Keratinocyte (primary cell): ENCODE results near the gene ATXN10. TPM values are rescaled to one million over a fixed set of nuclear protein-coding genes. Genes with fewer than 3 reads are reported as not detected.

Experiments used
- DNase-seq: peaks from one replicate; pipeline ENCODE4 v3.0.0-alpha.2; 2011; ENCODE audit warnings: low read depth, missing footprints, low spot score
- FAIRE-seq: peaks from 2 replicates; lab custom pipeline; 2011; peaks lifted over from hg19 to GRCh38; lab: Jason Lieb, UNC
- H2AFZ ChIP-seq: 2 replicates; pipeline ENCODE4 v1.6.0; 2012; ENCODE audit warnings: low read length, control low read depth, inconsistent platforms; ENCODE audit not compliant: control insufficient read depth
- H3K27ac ChIP-seq: 2 replicates; pipeline ENCODE4 v1.5.1; 2011; ENCODE audit warnings: low read length; ENCODE audit not compliant: control insufficient read depth, insufficient read depth
- H3K27me3 ChIP-seq: 3 replicates; pipeline ENCODE4 v1.6.0; 2011; ENCODE audit warnings: low read length; ENCODE audit not compliant: control insufficient read depth, insufficient read depth; ENCODE audit errors: extremely low read depth
- H3K36me3 ChIP-seq, 2 experiments: 2 replicates in 1 of 2; 3 replicates in 1 of 2; pipeline ENCODE4 v1.5.1; 2011; ENCODE audit warnings: low read length in 2 of 2, mild to moderate bottlenecking in 1 of 2; ENCODE audit not compliant: control insufficient read depth in 2 of 2, insufficient read depth in 2 of 2; ENCODE audit errors: extremely low read depth in 1 of 2
- H3K4me1 ChIP-seq: 3 replicates; pipeline ENCODE4 v1.5.1; 2011; ENCODE audit warnings: low read length; ENCODE audit not compliant: control insufficient read depth, insufficient read depth; ENCODE audit errors: extremely low read depth
- H3K4me2 ChIP-seq: 3 replicates; pipeline ENCODE4 v1.6.0; 2011; ENCODE audit warnings: low read depth, low read length; ENCODE audit not compliant: control insufficient read depth, insufficient read depth; ENCODE audit errors: extremely low read depth
- H3K4me3 ChIP-seq, 3 experiments: fragments of 200-600 bp in 1 of 3; sonication (generic) in 1 of 3; 2 replicates in 2 of 3; 3 replicates in 1 of 3; pipeline ENCODE4 v1.5.1; 2011 to 2016; ENCODE audit warnings: low read length in 3 of 3, mild to moderate bottlenecking in 3 of 3, control low read depth in 2 of 3, inconsistent platforms in 1 of 3, low read depth in 1 of 3, mixed read lengths in 1 of 3, mixed run types in 1 of 3, moderate library complexity in 1 of 3; ENCODE audit not compliant: control insufficient read depth in 2 of 3, insufficient read depth in 2 of 3; ENCODE audit errors: extremely low read depth in 1 of 3
- H3K79me2 ChIP-seq: 2 replicates; pipeline ENCODE4 v1.6.0; 2012; ENCODE audit warnings: low read length; ENCODE audit not compliant: control insufficient read depth, insufficient read depth
- H3K9ac ChIP-seq: 3 replicates; pipeline ENCODE4 v1.6.0; 2011; ENCODE audit warnings: low read length; ENCODE audit not compliant: control insufficient read depth, insufficient read depth; ENCODE audit errors: extremely low read depth
- H3K9me1 ChIP-seq: 3 replicates; pipeline ENCODE4 v1.6.0; 2011; ENCODE audit warnings: low read length; ENCODE audit not compliant: control insufficient read depth, insufficient read depth; ENCODE audit errors: extremely low read depth
- H3K9me3 ChIP-seq: 2 replicates; pipeline ENCODE4 v1.5.1; 2012; ENCODE audit warnings: low read depth, low read length; ENCODE audit not compliant: control insufficient read depth
- H4K20me1 ChIP-seq: 3 replicates; pipeline ENCODE4 v1.6.0; 2011; ENCODE audit warnings: low read length; ENCODE audit not compliant: control insufficient read depth, insufficient read depth; ENCODE audit errors: extremely low read depth
- EZH2 ChIP-seq: IDR thresholded peaks from one replicate; pipeline ENCODE4 v1.6.1; 2012; ENCODE audit warnings: inconsistent platforms, mild to moderate bottlenecking, low read length, moderate library complexity
- dilution Hi-C: fragments of 300-500 bp; cut with MboI; formaldehyde crosslinking; loops from one replicate; pipeline ENCODE4 v1.7.0; 2020; ENCODE audit warnings: low sequenced_read_pairs; ENCODE audit not compliant: extremely low pct_ligation_motif_present
- polyA plus RNA-seq, 5 experiments: library from polyadenylated mRNA; depleted of rRNA in 3 of 5; stranded (reverse) in 3 of 5; stranded (forward) in 1 of 5; unstranded in 1 of 5; fragments of >200 nt; gene quantifications; 1 replicate in 1 of 5; 2 replicates in 3 of 5; 3 replicates in 1 of 5; pipeline versions ENCODE4 v1.2.1 to v1.2.3, GENCODE V29; 2011 to 2012; ENCODE audit warnings: missing spikeins in 2 of 5, low read depth in 1 of 5, low replicate concordance in 1 of 5
- TF ChIP-seq, protein P1 (sequence below), 3 experiments: IDR thresholded peaks in 1 of 3; conservative IDR thresholded peaks in 1 of 3; optimal IDR thresholded peaks in 1 of 3; 2 replicates in 2 of 3; 3 replicates in 1 of 3; pipeline versions ENCODE3 to v1.5.1; 2011; ENCODE audit warnings: low read length in 3 of 3, mild to moderate bottlenecking in 3 of 3, moderate library complexity in 2 of 3, control low read depth in 1 of 3, inconsistent platforms in 1 of 3; ENCODE audit not compliant: insufficient read depth in 2 of 3; ENCODE audit errors: extremely low read depth in 1 of 3

The ATXN10 gene
- polyA plus RNA-seq, 1 donor (not counting 4 experiments of a cell fraction or from before 2014, with no cell fraction given) = 276 TPM

DNA sequence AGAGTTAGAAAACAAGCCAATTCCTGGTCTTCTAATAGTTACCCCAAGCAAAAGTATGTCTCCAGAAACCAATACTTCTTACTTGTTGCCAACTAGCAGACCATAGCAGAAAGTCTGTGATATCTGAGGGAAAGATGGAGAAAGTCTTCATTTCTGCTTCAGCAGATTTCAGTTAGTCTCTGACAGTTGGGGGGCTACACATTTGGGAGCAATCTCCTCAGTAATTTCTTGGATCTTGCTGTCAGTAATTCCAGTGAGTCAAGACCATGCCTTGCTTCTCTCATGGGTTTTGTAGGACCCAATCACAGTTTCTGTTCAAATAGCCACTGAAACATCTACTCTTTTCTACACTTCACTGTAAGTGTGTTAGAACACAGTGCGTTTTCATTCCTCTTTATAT is 118.8 kb downstream of the ATXN10 start:
- H3K9ac ChIP-seq = no peak overlapping the region
- H3K9me1 ChIP-seq = no peaks in the 10 kb centered on the region
- peaks cover 4 to 8% of the 10 kb centered on the region in 2 experiments for H3K36me3 ChIP-seq
- H3K4me3 ChIP-seq = no peak overlapping the region
- no peak overlapping the region for H3K4me2 ChIP-seq
- H3K4me1 ChIP-seq = peaks cover 4% of the 10 kb centered on the region
- no peak for FAIRE-seq
- no peak for TF ChIP-seq EZH2
- TF ChIP-seq, protein P1, sequence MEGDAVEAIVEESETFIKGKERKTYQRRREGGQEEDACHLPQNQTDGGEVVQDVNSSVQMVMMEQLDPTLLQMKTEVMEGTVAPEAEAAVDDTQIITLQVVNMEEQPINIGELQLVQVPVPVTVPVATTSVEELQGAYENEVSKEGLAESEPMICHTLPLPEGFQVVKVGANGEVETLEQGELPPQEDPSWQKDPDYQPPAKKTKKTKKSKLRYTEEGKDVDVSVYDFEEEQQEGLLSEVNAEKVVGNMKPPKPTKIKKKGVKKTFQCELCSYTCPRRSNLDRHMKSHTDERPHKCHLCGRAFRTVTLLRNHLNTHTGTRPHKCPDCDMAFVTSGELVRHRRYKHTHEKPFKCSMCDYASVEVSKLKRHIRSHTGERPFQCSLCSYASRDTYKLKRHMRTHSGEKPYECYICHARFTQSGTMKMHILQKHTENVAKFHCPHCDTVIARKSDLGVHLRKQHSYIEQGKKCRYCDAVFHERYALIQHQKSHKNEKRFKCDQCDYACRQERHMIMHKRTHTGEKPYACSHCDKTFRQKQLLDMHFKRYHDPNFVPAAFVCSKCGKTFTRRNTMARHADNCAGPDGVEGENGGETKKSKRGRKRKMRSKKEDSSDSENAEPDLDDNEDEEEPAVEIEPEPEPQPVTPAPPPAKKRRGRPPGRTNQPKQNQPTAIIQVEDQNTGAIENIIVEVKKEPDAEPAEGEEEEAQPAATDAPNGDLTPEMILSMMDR (optimal IDR thresholded peaks at IDR 0.05 in 1 of 3, IDR thresholded peaks at IDR 0.05 in 1 of 3, conservative IDR thresholded peaks at IDR 0.05 in 1 of 3; ENCODE audit: extremely low read depth in 1 of 3, insufficient read depth in 2 of 3, low read length in 3 of 3) = no peak
- no peak for DNase-seq
- H4K20me1 ChIP-seq = no peaks in the 10 kb centered on the region
- H3K27me3 ChIP-seq = no peaks in the 10 kb centered on the region
- H2AFZ ChIP-seq = no peak overlapping the region
- dilution Hi-C loops = no loop called here
- H3K27ac ChIP-seq = no peak overlapping the region
- H3K79me2 ChIP-seq = peaks cover 3% of the 10 kb centered on the region
- no peaks in the 10 kb centered on the region for H3K9me3 ChIP-seq

DNA sequence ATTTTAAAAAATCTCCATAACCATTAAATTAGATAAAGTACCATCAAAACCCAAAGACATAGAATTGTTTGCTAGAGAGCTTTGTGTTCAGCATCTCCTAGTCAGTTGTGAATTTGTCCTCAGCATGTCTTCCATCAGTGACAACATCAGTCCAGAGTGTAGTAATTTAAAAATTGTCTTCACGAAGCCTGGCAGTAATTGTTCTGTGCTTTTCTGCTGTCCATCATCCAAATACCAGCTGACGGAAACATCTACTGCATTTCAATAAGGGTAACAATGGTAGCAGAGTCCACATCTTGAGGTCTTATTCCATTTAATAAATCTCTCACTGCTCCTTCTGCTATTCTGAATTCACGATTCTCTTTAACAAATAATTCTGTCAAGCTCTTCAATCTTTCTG is 121.5 kb downstream of the ATXN10 start:
- no peak for DNase-seq
- Histone ChIP-seq H4K20me1 (no peaks in the 10 kb centered on the region), H3K4me2 (no peak overlapping the region), H3K9me1 (no peaks in the 10 kb centered on the region), H3K9ac (no peak overlapping the region), H3K79me2 (no peaks in the 10 kb centered on the region), H3K27ac (no peak overlapping the region), H2AFZ (no peak overlapping the region), H3K4me1 (no peaks in the 10 kb centered on the region), H3K4me3 (no peak overlapping the region), H3K36me3 (peaks cover 4 to 9% of the 10 kb centered on the region in 2 experiments), H3K27me3 (no peaks in the 10 kb centered on the region), H3K9me3 (no peaks in the 10 kb centered on the region)
- dilution Hi-C loops = no loop called here
- FAIRE-seq = no peak
- TF ChIP-seq EZH2 = no peak
- TF ChIP-seq, protein P1 (optimal IDR thresholded peaks at IDR 0.05 in 1 of 3, IDR thresholded peaks at IDR 0.05 in 1 of 3, conservative IDR thresholded peaks at IDR 0.05 in 1 of 3; ENCODE audit: extremely low read depth in 1 of 3, insufficient read depth in 2 of 3, low read length in 3 of 3) = no peak
